BLaER1 (cell line): ENCODE measurements around the gene LAPTM5.
"Not testable (repeated sequence)": the region's sequence is repeated elsewhere in the genome, so short reads cannot be mapped to it uniquely, and the experiment has no call there.

Experiments used
- H3K27ac ChIP-seq: shearing (Covaris generic); formaldehyde crosslinking; 2 replicates; pipeline ENCODE4 v1.8.1; 2022
- H3K27me3 ChIP-seq: shearing (Covaris generic); formaldehyde crosslinking; 2 replicates; pipeline ENCODE4 v1.8.1; 2022
- H3K36me3 ChIP-seq: shearing (Covaris generic); formaldehyde crosslinking; 2 replicates; pipeline ENCODE4 v1.8.1; 2022
- H3K4me1 ChIP-seq: shearing (Covaris generic); formaldehyde crosslinking; 2 replicates; pipeline ENCODE4 v1.8.1; 2022
- H3K4me2 ChIP-seq: shearing (Covaris generic); formaldehyde crosslinking; 2 replicates; pipeline ENCODE4 v1.8.1; 2022
- H3K4me3 ChIP-seq: shearing (Covaris generic); formaldehyde crosslinking; 2 replicates; pipeline ENCODE4 v1.8.1; 2022
- H3K9ac ChIP-seq: shearing (Covaris generic); formaldehyde crosslinking; 2 replicates; pipeline ENCODE4 v1.8.1; 2022
- H3K9me3 ChIP-seq: shearing (Covaris generic); formaldehyde crosslinking; 2 replicates; pipeline ENCODE4 v1.8.1; 2022
- H4K20me1 ChIP-seq: shearing (Covaris generic); formaldehyde crosslinking; 2 replicates; pipeline ENCODE4 v1.8.1; 2022
- Cebpa-rat ChIP-seq: shearing (Covaris generic); IDR thresholded peaks from 2 replicates; pipeline ENCODE4 v1.8.1; 2022

LAPTM5 gene

GRCh38 chr1:30795026-30795425 is 37.5 kb upstream of the LAPTM5 start:
- TF ChIP-seq Cebpa-rat = no peak
- Histone ChIP-seq H3K4me3 (no peak overlapping the region), H3K36me3 (no peaks in the 10 kb centered on the region), H3K9me3 (no peaks in the 10 kb centered on the region), H3K9ac (no peak overlapping the region), H3K4me1 (peaks cover 18% of the 10 kb centered on the region), H3K4me2 (no peak overlapping the region), H4K20me1 (peaks cover 8% of the 10 kb centered on the region; the same call in 1 of the 2 replicates), H3K27me3 (no peaks in the 10 kb centered on the region; the same call in 1 of the 2 replicates), H3K27ac (no peak overlapping the region)

GRCh38 chr1:30794260-30794659 is 36.7 kb upstream of the LAPTM5 start:
- H3K4me3 ChIP-seq = no peak overlapping the region
- no peak overlapping the region for H3K27ac ChIP-seq
- no peaks in the 10 kb centered on the region; the same call in 1 of the 2 replicates for H3K27me3 ChIP-seq
- H3K9ac ChIP-seq = no peak overlapping the region
- H3K4me1 ChIP-seq = peaks cover 21% of the 10 kb centered on the region
- H3K36me3 ChIP-seq = no peaks in the 10 kb centered on the region
- no peak overlapping the region for H3K4me2 ChIP-seq
- H3K9me3 ChIP-seq = no peaks in the 10 kb centered on the region
- peaks cover 8% of the 10 kb centered on the region; the same call in 1 of the 2 replicates for H4K20me1 ChIP-seq
- no peak for TF ChIP-seq Cebpa-rat

- H3K27me3 ChIP-seq = peaks cover 5% of the 10 kb centered on the region; the same call in 1 of the 2 replicates
- peaks cover 21% of the 10 kb centered on the region for H3K4me1 ChIP-seq
- H3K4me3 ChIP-seq = no peak overlapping the region
- no peaks in the 10 kb centered on the region for H3K9me3 ChIP-seq
- H3K27ac ChIP-seq = no peak overlapping the region
- no peak overlapping the region for H3K4me2 ChIP-seq
- H4K20me1 ChIP-seq = peaks cover 2% of the 10 kb centered on the region; the same call in 1 of the 2 replicates
- H3K36me3 ChIP-seq = no peaks in the 10 kb centered on the region
- no peak for TF ChIP-seq Cebpa-rat
- no peak overlapping the region for H3K9ac ChIP-seq
These were observed 35.6 kb upstream of the LAPTM5 start for GRCh38 chr1:30793209-30793608.

GRCh38 chr1:30791868-30792267 is 34.3 kb upstream of the LAPTM5 start:
- Histone ChIP-seq H3K9me3 (no peaks in the 10 kb centered on the region), H3K36me3 (no peaks in the 10 kb centered on the region), H3K4me2 (peak overlapping the region; percentile 62; the same call in 1 of the 2 replicates), H4K20me1 (no peaks in the 10 kb centered on the region; the same call in 1 of the 2 replicates), H3K27me3 (peaks cover 5% of the 10 kb centered on the region; the same call in 1 of the 2 replicates), H3K4me1 (peaks cover 26% of the 10 kb centered on the region), H3K27ac (no peak overlapping the region), H3K9ac (no peak overlapping the region), H3K4me3 (no peak overlapping the region)
- TF ChIP-seq Cebpa-rat = no peak

- no peak for TF ChIP-seq Cebpa-rat
- H3K27ac ChIP-seq = no peak overlapping the region
- H3K4me1 ChIP-seq = peaks cover 33% of the 10 kb centered on the region
- peaks cover 5% of the 10 kb centered on the region; the same call in 1 of the 2 replicates for H3K27me3 ChIP-seq
- H3K36me3 ChIP-seq = no peaks in the 10 kb centered on the region
- H3K4me3 ChIP-seq = no peak overlapping the region
- H3K9ac ChIP-seq = no peak overlapping the region
- no peaks in the 10 kb centered on the region for H3K9me3 ChIP-seq
- no peaks in the 10 kb centered on the region; the same call in 1 of the 2 replicates for H4K20me1 ChIP-seq
- peak overlapping the region; percentile 62 for H3K4me2 ChIP-seq
These were observed 33.5 kb upstream of the LAPTM5 start for GRCh38 chr1:30790850-30791778.

GRCh38 chr1:30790256-30790525 is 32.6 kb upstream of the LAPTM5 start:
- not testable (repeated sequence) for H3K27me3 ChIP-seq

GRCh38 chr1:30789388-30790255 is 32.0 kb upstream of the LAPTM5 start:
- Histone ChIP-seq H3K27me3 (peaks cover 12% of the 10 kb centered on the region; the same call in 1 of the 2 replicates), H3K9ac (no peak overlapping the region), H3K4me1 (peaks cover 33% of the 10 kb centered on the region), H3K9me3 (no peaks in the 10 kb centered on the region), H3K27ac (no peak overlapping the region), H3K4me3 (no peak overlapping the region), H3K4me2 (peak overlapping the region; percentile 62), H3K36me3 (no peaks in the 10 kb centered on the region), H4K20me1 (no peaks in the 10 kb centered on the region; the same call in 1 of the 2 replicates)
- no peak for TF ChIP-seq Cebpa-rat

More at GRCh38 chr1:30790256-30790525, 32.6 kb upstream of the LAPTM5 start:
- peak overlapping the region; percentile 62 for H3K4me2 ChIP-seq
- H3K9ac ChIP-seq, H4K20me1 ChIP-seq, H3K4me3 ChIP-seq, H3K9me3 ChIP-seq, H3K27ac ChIP-seq, H3K36me3 ChIP-seq: not testable (repeated sequence)
- H3K4me1 ChIP-seq = peaks cover 33% of the 10 kb centered on the region

- TF ChIP-seq Cebpa-rat = no peak
- Histone ChIP-seq H3K4me3 (no peak overlapping the region), H3K4me2 (no peak overlapping the region), H4K20me1 (no peaks in the 10 kb centered on the region; the same call in 1 of the 2 replicates), H3K9me3 (no peaks in the 10 kb centered on the region), H3K27me3 (peaks cover 12% of the 10 kb centered on the region; the same call in 1 of the 2 replicates), H3K9ac (no peak overlapping the region), H3K4me1 (peaks cover 39% of the 10 kb centered on the region), H3K27ac (no peak overlapping the region), H3K36me3 (no peaks in the 10 kb centered on the region)
These were observed 31.2 kb upstream of the LAPTM5 start for GRCh38 chr1:30788580-30789387.

GRCh38 chr1:30787856-30788495 is 30.4 kb upstream of the LAPTM5 start:
- Histone ChIP-seq H3K27ac (no peak overlapping the region), H3K27me3 (0 out of 2 replicates have a peak, but pooled peaks cover 12% of the 10 kb centered on the region), H3K9me3 (no peaks in the 10 kb centered on the region), H3K9ac (no peak overlapping the region), H3K36me3 (no peaks in the 10 kb centered on the region), H4K20me1 (peaks cover 6% of the 10 kb centered on the region), H3K4me3 (no peak overlapping the region), H3K4me1 (peaks cover 47% of the 10 kb centered on the region), H3K4me2 (no peak overlapping the region)
- no peak for TF ChIP-seq Cebpa-rat
